GM12801 (cell line): Measurements from ENCODE around the gene KRTAP12-3.

Experiments
- CTCF ChIP-seq: IDR thresholded peaks from one replicate; pipeline ENCODE4 v1.5.1; 2011; ENCODE audit warnings: control low read depth; ENCODE audit not compliant: insufficient read length; ENCODE audit errors: extremely low read depth

KRTAP12-3 gene

GRCh38 chr21:44653123-44653522 is 4.6 kb upstream of the KRTAP12-3 start:
- no peak for TF ChIP-seq CTCF

GRCh38 chr21:44653656-44654575 is 3.8 kb upstream of the KRTAP12-3 start:
- TF ChIP-seq CTCF = no peak

- TF ChIP-seq CTCF = no peak
Measured at GRCh38 chr21:44654576-44655175, 3.1 kb upstream of the KRTAP12-3 start, which contains the start of gene KRTAP12-4. KRTAP12-4 (minus strand) TSS chr21:44654659; CDS start chr21:44654614, 45 bp downstream.

GRCh38 chr21:44656868-44657267 is 864 bp upstream of the KRTAP12-3 start:
- no peak for TF ChIP-seq CTCF

- no peak for TF ChIP-seq CTCF
Measured at GRCh38 chr21:44658541-44658910, 794 bp downstream of the KRTAP12-3 start.

- no peak for TF ChIP-seq CTCF
Measured at GRCh38 chr21:44658913-44659595, 1.3 kb downstream of the KRTAP12-3 start.

- TF ChIP-seq CTCF = no peak
Measured at GRCh38 chr21:44664691-44665090, 7.0 kb downstream of the KRTAP12-3 start.
